GM12892 (cell line): ENCODE results near the gene ZNF507.

Source experiments
- POLR2A ChIP-seq: IDR thresholded peaks from 2 replicates; pipeline ENCODE4 v1.6.1; 2011; ENCODE audit warnings: low read depth, low read length, control low read depth
- POLR2AphosphoS5 ChIP-seq: IDR thresholded peaks from 2 replicates; pipeline ENCODE4 v1.6.1; 2011; ENCODE audit warnings: low read depth, low read length, control low read depth
- TAF1 ChIP-seq: IDR thresholded peaks from 2 replicates; pipeline ENCODE4 v1.6.1; 2011; ENCODE audit warnings: low read depth, mild to moderate bottlenecking, control low read depth, low read length, borderline replicate concordance

- TF ChIP-seq POLR2A = no peak
- no peak for TF ChIP-seq POLR2AphosphoS5
- no peak for TF ChIP-seq TAF1
These were observed 71.5 kb downstream of the ZNF507 start for GRCh38 chr19:32416749-32417456.
